Activated naive CD8-positive, alpha-beta T cell treated with anti-CD3 and anti-CD28 coated beads, Interleukin-2, amount 10 ng/mL, durations not matched to agents 7 days and 5 days (primary cell): Measurements from ENCODE around the gene ANK2. TPM values are rescaled to one million over a fixed set of nuclear protein-coding genes. Genes with fewer than 3 reads are reported as not detected.

Experiments
- ATAC-seq: fragments of 150-1000 bp; cut with Tn5 transposase; one replicate; pipeline ENCODE4 v1.10.0; 2021; ENCODE audit warnings: low read depth, moderate library complexity
- POLR2A ChIA-PET: fragments of 350-600 bp; sonication (Branson Sonifier 250); formaldehyde crosslinking; loops from one replicate; lab custom pipeline; 2021; ENCODE audit warnings: antibody characterized with exemption; lab: Charles Lee
- DNase-seq: peaks from one replicate; pipeline ENCODE4 v3.0.0; 2021
- H3K27ac Mint-ChIP-seq: one replicate; pipeline ENCODE4 v1.8.0; 2022; ENCODE audit warnings: mild to moderate bottlenecking, mixed read lengths
- H3K27me3 Mint-ChIP-seq: one replicate; pipeline ENCODE4 v1.8.0; 2022; ENCODE audit warnings: mild to moderate bottlenecking, moderate library complexity, mixed read lengths
- H3K36me3 Mint-ChIP-seq: one replicate; pipeline ENCODE4 v1.8.0; 2021; ENCODE audit warnings: mild to moderate bottlenecking, mixed read lengths
- H3K4me1 Mint-ChIP-seq: one replicate; pipeline ENCODE4 v1.8.0; 2021; ENCODE audit warnings: mixed read lengths
- H3K4me3 Mint-ChIP-seq: one replicate; pipeline ENCODE4 v1.8.0; 2022; ENCODE audit warnings: mild to moderate bottlenecking, moderate library complexity, mixed read lengths
- H3K9me3 Mint-ChIP-seq: one replicate; pipeline ENCODE4 v1.8.0; 2021; ENCODE audit warnings: mixed read lengths
- total RNA-seq, 2 experiments: library from RNA; stranded (reverse); gene quantifications; one replicate each; pipeline ENCODE4 v1.2.3, GENCODE V29; 2021

ANK2 gene
- total RNA-seq, 2 experiments from 2014 or later = 0.69 to 1.8 TPM

GRCh38 chr4:113384600-113384999 lies 335.1 kb downstream of the ANK2 start:
- no peak for ATAC-seq
- no peak for DNase-seq
- H3K27ac Mint-ChIP-seq = no peak overlapping the region
- H3K4me1 Mint-ChIP-seq = peaks cover 4% of the 10 kb centered on the region
- POLR2A ChIA-PET = no interaction called here
- no peaks in the 10 kb centered on the region for H3K36me3 Mint-ChIP-seq
- H3K4me3 Mint-ChIP-seq = no peak overlapping the region
- no peaks in the 10 kb centered on the region for H3K9me3 Mint-ChIP-seq
- H3K27me3 Mint-ChIP-seq = peaks cover 8% of the 10 kb centered on the region

DNA sequence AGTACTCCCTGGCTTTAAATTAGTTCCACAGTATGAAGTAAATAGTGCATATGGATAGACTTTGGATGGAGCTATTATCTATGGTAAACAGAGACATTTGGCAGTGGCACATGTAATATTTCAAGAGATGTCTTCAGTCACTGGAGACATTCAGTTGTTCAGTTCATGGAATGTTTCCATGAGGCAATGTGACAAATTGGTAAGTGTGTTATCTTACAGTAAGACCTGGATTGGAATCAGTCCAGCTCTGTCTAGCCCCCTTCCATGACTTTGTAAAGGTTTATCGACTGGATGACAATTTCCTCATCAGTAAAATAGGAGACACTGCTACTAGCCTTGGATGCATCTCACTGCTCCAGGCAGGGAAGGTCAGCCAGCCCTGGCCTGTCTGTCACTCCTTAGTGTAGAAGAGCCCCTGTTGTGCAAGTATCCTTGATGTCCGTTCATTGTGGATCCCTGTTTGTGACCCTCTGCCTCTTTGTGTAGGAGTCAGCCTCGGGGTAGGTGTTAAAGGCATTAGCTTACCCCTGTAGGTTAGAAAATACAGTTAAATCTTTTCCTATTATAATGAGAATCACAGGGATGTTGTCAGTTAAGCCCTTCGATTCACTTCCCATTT lies 335.9 kb downstream of the ANK2 start:
- no peak overlapping the region for H3K27ac Mint-ChIP-seq
- no peak for DNase-seq
- POLR2A ChIA-PET = no interaction called here
- no peak overlapping the region for H3K4me3 Mint-ChIP-seq
- peaks cover 8% of the 10 kb centered on the region for H3K27me3 Mint-ChIP-seq
- no peak for ATAC-seq
- peaks cover 4% of the 10 kb centered on the region for H3K4me1 Mint-ChIP-seq
- no peaks in the 10 kb centered on the region for H3K36me3 Mint-ChIP-seq
- no peaks in the 10 kb centered on the region for H3K9me3 Mint-ChIP-seq

DNA sequence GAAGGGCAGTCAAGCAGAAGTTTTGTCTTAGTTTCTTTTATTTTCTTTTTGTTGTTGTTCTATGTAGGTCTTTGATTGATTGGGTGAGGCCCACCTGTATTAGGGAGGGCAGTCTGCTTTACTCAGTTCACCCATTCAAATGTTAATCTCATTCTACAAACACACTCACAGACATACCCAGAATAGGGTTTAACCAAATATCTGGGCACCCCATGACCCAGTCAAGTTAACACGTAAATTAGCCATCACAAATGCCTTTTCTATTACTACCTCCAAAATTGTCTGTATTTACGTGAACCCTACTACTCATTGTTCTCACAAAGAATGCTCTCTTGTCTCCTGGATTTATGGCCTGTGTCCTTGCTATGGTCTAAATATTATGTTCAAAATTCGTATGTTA lies 339.7 kb downstream of the ANK2 start:
- ATAC-seq = no peak
- DNase-seq = no peak
- Mint-ChIP-seq H3K36me3 (no peaks in the 10 kb centered on the region), H3K9me3 (no peaks in the 10 kb centered on the region), H3K4me3 (no peak overlapping the region), H3K27me3 (peaks cover 6% of the 10 kb centered on the region), H3K4me1 (peaks cover 4% of the 10 kb centered on the region), H3K27ac (peak overlapping the region; percentile 44)
- POLR2A ChIA-PET = no interaction called here

DNA sequence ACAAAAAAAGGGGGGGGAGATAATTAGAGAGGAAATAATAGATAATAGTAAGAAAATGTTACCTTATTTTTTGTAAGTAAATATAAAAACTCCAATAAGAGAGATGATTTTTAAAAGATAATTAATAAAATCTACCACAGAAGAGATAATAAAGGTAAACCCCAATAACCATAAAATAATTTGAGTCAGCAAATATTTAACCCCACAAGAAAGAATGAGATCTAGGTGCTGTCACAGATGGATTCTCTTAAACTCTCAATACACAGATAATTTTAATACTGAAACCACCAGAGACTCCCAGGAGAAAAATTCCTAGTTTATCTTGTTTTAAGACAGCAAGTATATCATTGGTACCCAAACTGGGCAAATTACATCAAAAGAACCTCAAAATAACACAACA lies 341.4 kb downstream of the ANK2 start:
- Mint-ChIP-seq H3K9me3 (no peaks in the 10 kb centered on the region), H3K27ac (no peak overlapping the region), H3K27me3 (peaks cover 6% of the 10 kb centered on the region), H3K36me3 (no peaks in the 10 kb centered on the region), H3K4me1 (no peaks in the 10 kb centered on the region), H3K4me3 (no peak overlapping the region)
- POLR2A ChIA-PET = no interaction called here
- DNase-seq = no peak
- no peak for ATAC-seq

- ATAC-seq (no peak), DNase-seq (no peak)
- Mint-ChIP-seq H3K36me3 (no peaks in the 10 kb centered on the region), H3K27ac (no peak overlapping the region), H3K4me3 (no peak overlapping the region), H3K4me1 (no peaks in the 10 kb centered on the region), H3K27me3 (peaks cover 6% of the 10 kb centered on the region), H3K9me3 (no peaks in the 10 kb centered on the region)
- POLR2A ChIA-PET = interaction anchor here (0.7 kb wide), 1 partner anchor 152 kb away, joined by 3 read pairs; no protein-coding TSS in a partner anchor
These were observed 344.8 kb downstream of the ANK2 start for GRCh38 chr4:113394108-113394729.

DNA sequence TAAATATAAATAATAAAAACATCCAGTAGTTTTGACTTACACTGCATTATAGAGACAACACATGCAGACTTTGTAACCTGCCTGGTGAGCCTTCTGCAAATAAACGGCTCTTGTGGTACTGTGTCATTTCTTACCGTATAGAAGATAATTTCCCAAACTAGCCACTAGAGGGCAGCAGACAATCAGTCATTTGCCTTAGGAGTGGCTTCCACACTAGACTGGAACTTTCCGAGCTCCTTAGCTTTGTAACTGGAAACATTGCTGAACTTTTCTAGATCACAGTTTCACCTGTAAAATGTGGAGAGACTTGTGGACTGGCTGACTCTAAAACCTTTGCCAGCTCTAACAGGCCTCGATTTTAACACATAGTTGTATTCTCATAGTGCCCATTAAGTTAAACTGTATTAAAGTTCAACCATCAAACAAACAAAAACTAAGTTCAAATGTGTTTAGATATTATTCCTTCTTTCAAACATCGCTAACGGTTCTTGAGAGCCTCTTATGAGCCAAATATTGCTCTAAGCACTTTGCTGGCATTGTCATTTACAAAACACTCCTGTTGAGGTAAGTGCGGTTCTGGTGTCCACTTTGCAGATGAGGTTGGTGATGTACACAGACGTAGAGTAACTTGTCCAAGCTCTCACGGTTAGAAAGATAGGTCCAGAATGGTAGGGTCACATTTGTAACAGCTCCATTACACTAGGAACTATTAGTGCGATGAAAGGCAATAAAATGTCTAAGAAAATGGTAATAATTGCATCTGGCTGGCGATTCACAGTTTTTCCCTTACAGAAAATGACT lies 345.5 kb downstream of the ANK2 start:
- ATAC-seq (peak; percentile 91), DNase-seq (no peak)
- no peaks in the 10 kb centered on the region for H3K9me3 Mint-ChIP-seq
- no peak overlapping the region for H3K27ac Mint-ChIP-seq
- H3K4me3 Mint-ChIP-seq = no peak overlapping the region
- POLR2A ChIA-PET = interaction anchor here (0.7 kb wide), 1 partner anchor 151 kb away, joined by 3 read pairs; no protein-coding TSS in a partner anchor
- peaks cover 5% of the 10 kb centered on the region for H3K27me3 Mint-ChIP-seq
- H3K36me3 Mint-ChIP-seq = no peaks in the 10 kb centered on the region
- no peaks in the 10 kb centered on the region for H3K4me1 Mint-ChIP-seq

DNA sequence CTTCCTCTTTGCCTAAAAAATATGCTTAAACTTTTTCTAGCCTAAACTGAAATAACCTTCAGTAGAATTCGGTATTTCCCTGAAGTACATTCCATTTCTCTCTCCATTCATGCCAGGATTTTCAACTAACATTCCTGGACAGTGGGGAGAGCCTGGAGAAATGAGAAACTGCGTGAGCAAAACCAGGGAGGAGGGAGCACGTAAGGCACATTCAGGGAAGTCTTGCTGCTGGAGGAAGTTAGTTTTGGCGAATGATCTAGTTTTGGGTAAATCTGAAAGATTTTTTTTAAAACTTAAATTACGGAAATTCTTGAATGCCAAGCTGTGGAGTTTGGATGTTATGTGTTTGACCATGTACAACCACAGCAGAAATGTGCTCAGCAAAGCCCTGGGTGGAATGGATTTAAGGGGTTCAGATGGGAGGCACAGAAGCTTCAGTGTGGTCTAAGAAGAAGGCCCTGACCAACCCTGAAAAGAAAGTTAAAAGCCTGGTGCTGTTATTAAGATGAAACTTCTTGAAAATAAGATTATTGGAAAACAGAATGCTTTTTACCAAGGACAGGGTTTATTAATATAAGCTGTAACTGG lies 347.8 kb downstream of the ANK2 start:
- Mint-ChIP-seq H3K27me3 (peaks cover 8% of the 10 kb centered on the region), H3K9me3 (no peaks in the 10 kb centered on the region), H3K4me1 (no peaks in the 10 kb centered on the region), H3K4me3 (no peak overlapping the region), H3K27ac (no peak overlapping the region), H3K36me3 (no peaks in the 10 kb centered on the region)
- POLR2A ChIA-PET = no interaction called here
- DNase-seq (no peak), ATAC-seq (no peak)

DNA sequence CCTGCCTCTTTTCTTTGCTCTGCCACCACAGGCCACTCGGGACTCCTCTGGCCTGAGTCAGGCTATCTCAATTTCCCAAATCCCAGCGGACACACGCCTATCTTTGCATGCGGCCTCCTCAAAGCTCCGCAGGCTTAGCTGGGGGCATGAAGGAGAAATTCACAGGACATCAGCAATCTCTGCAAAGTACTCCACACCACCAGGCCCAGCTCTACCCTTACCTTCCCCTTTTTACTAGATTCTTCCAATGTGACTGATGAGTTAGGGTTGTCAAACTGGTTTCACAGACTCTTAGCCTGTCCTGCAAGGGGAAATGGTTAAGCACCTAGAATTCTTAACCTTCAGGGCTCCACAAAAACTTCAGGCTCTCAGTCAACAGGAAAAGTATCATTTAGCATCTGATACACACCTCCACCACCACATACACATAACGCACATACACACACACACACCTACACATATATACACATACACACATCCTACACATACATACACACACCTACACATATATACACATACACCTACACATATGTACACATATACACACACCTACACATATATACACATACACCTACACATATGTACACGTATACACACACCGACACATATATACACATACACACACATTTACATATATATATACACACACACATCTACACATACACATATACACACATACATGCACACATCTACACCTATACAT lies 349.1 kb downstream of the ANK2 start:
- no peaks in the 10 kb centered on the region for H3K4me1 Mint-ChIP-seq
- POLR2A ChIA-PET = no interaction called here
- H3K27me3 Mint-ChIP-seq = peaks cover 15% of the 10 kb centered on the region
- DNase-seq (no peak), ATAC-seq (no peak)
- no peaks in the 10 kb centered on the region for H3K9me3 Mint-ChIP-seq
- no peaks in the 10 kb centered on the region for H3K36me3 Mint-ChIP-seq
- H3K4me3 Mint-ChIP-seq = no peak overlapping the region
- H3K27ac Mint-ChIP-seq = no peak overlapping the region

- POLR2A ChIA-PET = no interaction called here
- no peaks in the 10 kb centered on the region for H3K36me3 Mint-ChIP-seq
- H3K27ac Mint-ChIP-seq = no peak overlapping the region
- peaks cover 17% of the 10 kb centered on the region for H3K27me3 Mint-ChIP-seq
- H3K9me3 Mint-ChIP-seq = no peaks in the 10 kb centered on the region
- H3K4me3 Mint-ChIP-seq = no peak overlapping the region
- H3K4me1 Mint-ChIP-seq = no peaks in the 10 kb centered on the region
- ATAC-seq = no peak
- DNase-seq = no peak
These were observed 354.7 kb downstream of the ANK2 start for GRCh38 chr4:113404167-113404571.

GRCh38 chr4:113404841-113405240 lies 355.4 kb downstream of the ANK2 start:
- Mint-ChIP-seq H3K4me1 (no peaks in the 10 kb centered on the region), H3K4me3 (no peak overlapping the region), H3K27ac (no peak overlapping the region), H3K36me3 (no peaks in the 10 kb centered on the region), H3K9me3 (no peaks in the 10 kb centered on the region), H3K27me3 (peaks cover 19% of the 10 kb centered on the region)
- no peak for ATAC-seq
- DNase-seq = no peak
- POLR2A ChIA-PET = no interaction called here

GRCh38 chr4:113405874-113406722 lies 356.6 kb downstream of the ANK2 start:
- no peak for ATAC-seq
- H3K4me3 Mint-ChIP-seq = no peak overlapping the region
- DNase-seq = no peak
- no peaks in the 10 kb centered on the region for H3K36me3 Mint-ChIP-seq
- peaks cover 19% of the 10 kb centered on the region for H3K27me3 Mint-ChIP-seq
- H3K9me3 Mint-ChIP-seq = no peaks in the 10 kb centered on the region
- POLR2A ChIA-PET = no interaction called here
- no peak overlapping the region for H3K27ac Mint-ChIP-seq
- H3K4me1 Mint-ChIP-seq = peaks cover 1% of the 10 kb centered on the region

DNA sequence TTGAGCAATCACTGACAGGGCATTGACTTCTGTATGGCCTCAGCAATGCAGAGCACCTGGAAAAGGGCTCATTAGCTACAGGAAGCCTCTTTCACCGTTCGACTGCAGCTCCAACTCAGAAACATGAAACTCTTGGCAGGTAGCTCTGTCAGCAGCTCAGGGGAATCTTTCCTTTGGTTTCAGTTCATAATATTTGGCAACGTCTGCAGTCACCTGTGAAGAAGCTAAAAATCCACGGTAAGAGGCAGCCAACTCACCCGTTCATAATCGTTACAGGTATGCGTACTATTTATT lies 357.2 kb downstream of the ANK2 start:
- ATAC-seq (no peak), DNase-seq (no peak)
- no peak overlapping the region for H3K4me3 Mint-ChIP-seq
- peaks cover 16% of the 10 kb centered on the region for H3K27me3 Mint-ChIP-seq
- H3K36me3 Mint-ChIP-seq = no peaks in the 10 kb centered on the region
- POLR2A ChIA-PET = no interaction called here
- H3K9me3 Mint-ChIP-seq = no peaks in the 10 kb centered on the region
- H3K4me1 Mint-ChIP-seq = peaks cover 1% of the 10 kb centered on the region
- H3K27ac Mint-ChIP-seq = no peak overlapping the region
